Measurements from ENCODE around the gene PRDM16.

PRDM16 gene

GRCh38 chr1:3470650-3471355 lies 401.8 kb downstream of the PRDM16 start:
- no peaks in the 10 kb centered on the region for H3K4me1 ChIP-seq (ENCODE audit: insufficient read depth, low read length)
- H3K4me3 ChIP-seq (ENCODE audit: low read depth in 1 of 2, low read length in 2 of 2): no peak overlapping the region
- no peaks in the 10 kb centered on the region for H3K36me3 ChIP-seq (ENCODE audit: insufficient read depth, low read length)
- H3K79me2 ChIP-seq (ENCODE audit: insufficient read depth, low read length): no peaks in the 10 kb centered on the region
- peaks cover 4% of the 10 kb centered on the region for H3K27me3 ChIP-seq (ENCODE audit: insufficient read depth, low read length, poor library complexity)
- H3K9me3 ChIP-seq (ENCODE audit: insufficient read depth, low read length, severe bottlenecking): no peaks in the 10 kb centered on the region
- H4K20me1 ChIP-seq (ENCODE audit: insufficient read depth, low read length): peaks cover 5% of the 10 kb centered on the region; the same call in 1 of the 2 replicates
- TF ChIP-seq, protein P1, sequence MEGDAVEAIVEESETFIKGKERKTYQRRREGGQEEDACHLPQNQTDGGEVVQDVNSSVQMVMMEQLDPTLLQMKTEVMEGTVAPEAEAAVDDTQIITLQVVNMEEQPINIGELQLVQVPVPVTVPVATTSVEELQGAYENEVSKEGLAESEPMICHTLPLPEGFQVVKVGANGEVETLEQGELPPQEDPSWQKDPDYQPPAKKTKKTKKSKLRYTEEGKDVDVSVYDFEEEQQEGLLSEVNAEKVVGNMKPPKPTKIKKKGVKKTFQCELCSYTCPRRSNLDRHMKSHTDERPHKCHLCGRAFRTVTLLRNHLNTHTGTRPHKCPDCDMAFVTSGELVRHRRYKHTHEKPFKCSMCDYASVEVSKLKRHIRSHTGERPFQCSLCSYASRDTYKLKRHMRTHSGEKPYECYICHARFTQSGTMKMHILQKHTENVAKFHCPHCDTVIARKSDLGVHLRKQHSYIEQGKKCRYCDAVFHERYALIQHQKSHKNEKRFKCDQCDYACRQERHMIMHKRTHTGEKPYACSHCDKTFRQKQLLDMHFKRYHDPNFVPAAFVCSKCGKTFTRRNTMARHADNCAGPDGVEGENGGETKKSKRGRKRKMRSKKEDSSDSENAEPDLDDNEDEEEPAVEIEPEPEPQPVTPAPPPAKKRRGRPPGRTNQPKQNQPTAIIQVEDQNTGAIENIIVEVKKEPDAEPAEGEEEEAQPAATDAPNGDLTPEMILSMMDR (IDR thresholded peaks at IDR 0.05; ENCODE audit: borderline replicate concordance, extremely low read depth, low read length, poor library complexity, severe bottlenecking): no peak
- TF ChIP-seq EZH2 (IDR thresholded peaks at IDR 0.05; ENCODE audit: borderline replicate concordance, low read depth, low read length, severe bottlenecking): no peak
- H3K4me2 ChIP-seq (ENCODE audit: insufficient read depth, low read length): no peak overlapping the region
- H3K9ac ChIP-seq (ENCODE audit: low read depth, low read length): no peak overlapping the region
- ATAC-seq (ENCODE audit: insufficient read depth, low read depth): no peak; the same call in 2 of the 3 replicates
- no peak overlapping the region for H2AFZ ChIP-seq (ENCODE audit: low read depth, low read length)
- no peak for DNase-seq
- no peak overlapping the region for H3K27ac ChIP-seq (ENCODE audit: low read length)

GRCh38 chr1:3471356-3472087 lies 402.5 kb downstream of the PRDM16 start:
- no peak overlapping the region for H2AFZ ChIP-seq (ENCODE audit: low read depth, low read length)
- H3K36me3 ChIP-seq (ENCODE audit: insufficient read depth, low read length): no peaks in the 10 kb centered on the region
- DNase-seq (no peak), ATAC-seq (ENCODE audit: insufficient read depth, low read depth) (no peak)
- H3K4me2 ChIP-seq (ENCODE audit: insufficient read depth, low read length): no peak overlapping the region
- no peaks in the 10 kb centered on the region for H3K9me3 ChIP-seq (ENCODE audit: insufficient read depth, low read length, severe bottlenecking)
- no peaks in the 10 kb centered on the region for H3K4me1 ChIP-seq (ENCODE audit: insufficient read depth, low read length)
- no peak overlapping the region for H3K4me3 ChIP-seq (ENCODE audit: low read depth in 1 of 2, low read length in 2 of 2)
- no peak overlapping the region for H3K27ac ChIP-seq (ENCODE audit: low read length)
- no peaks in the 10 kb centered on the region for H3K27me3 ChIP-seq (ENCODE audit: insufficient read depth, low read length, poor library complexity)
- H4K20me1 ChIP-seq (ENCODE audit: insufficient read depth, low read length): peaks cover 5% of the 10 kb centered on the region; the same call in 1 of the 2 replicates
- H3K9ac ChIP-seq (ENCODE audit: low read depth, low read length): no peak overlapping the region
- H3K79me2 ChIP-seq (ENCODE audit: insufficient read depth, low read length): no peaks in the 10 kb centered on the region
- TF ChIP-seq, protein P1 (IDR thresholded peaks at IDR 0.05; ENCODE audit: borderline replicate concordance, extremely low read depth, low read length, poor library complexity, severe bottlenecking): peak; percentile 28
- no peak for TF ChIP-seq EZH2 (IDR thresholded peaks at IDR 0.05; ENCODE audit: borderline replicate concordance, low read depth, low read length, severe bottlenecking)

GRCh38 chr1:3472088-3472850 lies 403.3 kb downstream of the PRDM16 start:
- no peaks in the 10 kb centered on the region for H3K9me3 ChIP-seq (ENCODE audit: insufficient read depth, low read length, severe bottlenecking)
- H3K9ac ChIP-seq (ENCODE audit: low read depth, low read length): no peak overlapping the region
- no peaks in the 10 kb centered on the region for H3K4me1 ChIP-seq (ENCODE audit: insufficient read depth, low read length)

More at GRCh38 chr1:3472088-3472850, 403.3 kb downstream of the PRDM16 start:
- DNase-seq: no peak
- TF ChIP-seq, protein P1 (IDR thresholded peaks at IDR 0.05; ENCODE audit: borderline replicate concordance, extremely low read depth, low read length, poor library complexity, severe bottlenecking): no peak
- TF ChIP-seq EZH2 (IDR thresholded peaks at IDR 0.05; ENCODE audit: borderline replicate concordance, low read depth, low read length, severe bottlenecking): no peak
- peaks cover 5% of the 10 kb centered on the region; the same call in 1 of the 2 replicates for H4K20me1 ChIP-seq (ENCODE audit: insufficient read depth, low read length)
- H3K4me2 ChIP-seq (ENCODE audit: insufficient read depth, low read length): no peak overlapping the region
- H3K4me3 ChIP-seq (ENCODE audit: low read depth in 1 of 2, low read length in 2 of 2): no peak overlapping the region
- no peaks in the 10 kb centered on the region for H3K27me3 ChIP-seq (ENCODE audit: insufficient read depth, low read length, poor library complexity)
- no peak overlapping the region for H2AFZ ChIP-seq (ENCODE audit: low read depth, low read length)
- no peaks in the 10 kb centered on the region for H3K79me2 ChIP-seq (ENCODE audit: insufficient read depth, low read length)
- no peak for ATAC-seq (ENCODE audit: insufficient read depth, low read depth)
- no peaks in the 10 kb centered on the region for H3K36me3 ChIP-seq (ENCODE audit: insufficient read depth, low read length)
- no peak overlapping the region for H3K27ac ChIP-seq (ENCODE audit: low read length)
